Stimulated activated CD8-positive, alpha-beta memory T cell treated with anti-CD3 and anti-CD28 coated beads, Interleukin-2, amount 100 ng/mL, for 1 hour (primary cell): ENCODE results near the gene FOXO3.

Source experiments
- DNase-seq, 2 donors: peaks; one replicate each; pipeline ENCODE4 v3.0.0-alpha.2; 2020; ENCODE audit warnings: low read depth in 2 of 2

Gene FOXO3

DNA sequence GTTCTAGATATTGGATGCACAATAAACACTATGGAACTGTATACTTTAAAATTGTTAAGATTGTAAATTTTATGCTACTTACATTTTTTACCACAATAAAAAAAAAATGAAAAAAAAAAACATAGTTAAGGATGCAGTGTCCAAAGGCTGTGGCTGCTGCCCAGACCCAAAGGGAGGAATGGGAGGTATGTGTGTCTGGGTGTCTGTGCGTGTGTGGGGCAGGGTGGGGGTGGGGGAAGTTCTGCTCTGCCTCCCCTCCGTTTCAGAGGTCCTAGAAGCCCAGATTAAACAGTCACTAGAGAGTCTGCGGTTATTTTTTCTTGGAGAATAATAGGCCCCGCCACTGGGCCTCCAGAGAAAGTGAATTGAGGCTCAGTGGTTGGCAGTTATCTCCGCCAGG is 151.1 kb downstream of the FOXO3 start:
- no peak for DNase-seq

DNA sequence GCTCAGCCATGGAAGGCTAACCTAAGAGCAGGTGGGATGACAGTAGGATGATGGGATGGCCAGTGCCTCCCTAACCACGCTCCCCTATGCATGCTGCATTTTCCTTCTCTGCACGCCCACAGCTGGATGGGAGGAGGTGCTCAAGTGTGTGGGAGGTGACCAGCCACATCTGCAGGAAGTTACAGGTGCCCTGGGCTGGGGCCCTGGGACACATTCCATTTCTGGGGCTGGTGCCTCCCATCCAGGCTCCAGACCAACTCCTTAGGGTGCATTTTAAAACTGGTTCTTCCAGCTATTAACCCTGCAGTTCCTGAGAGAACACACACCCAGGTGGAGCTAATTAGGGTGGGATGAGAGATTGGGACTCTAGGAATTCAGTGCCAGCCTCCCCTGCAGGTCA is 152.2 kb downstream of the FOXO3 start:
- no peak for DNase-seq

DNA sequence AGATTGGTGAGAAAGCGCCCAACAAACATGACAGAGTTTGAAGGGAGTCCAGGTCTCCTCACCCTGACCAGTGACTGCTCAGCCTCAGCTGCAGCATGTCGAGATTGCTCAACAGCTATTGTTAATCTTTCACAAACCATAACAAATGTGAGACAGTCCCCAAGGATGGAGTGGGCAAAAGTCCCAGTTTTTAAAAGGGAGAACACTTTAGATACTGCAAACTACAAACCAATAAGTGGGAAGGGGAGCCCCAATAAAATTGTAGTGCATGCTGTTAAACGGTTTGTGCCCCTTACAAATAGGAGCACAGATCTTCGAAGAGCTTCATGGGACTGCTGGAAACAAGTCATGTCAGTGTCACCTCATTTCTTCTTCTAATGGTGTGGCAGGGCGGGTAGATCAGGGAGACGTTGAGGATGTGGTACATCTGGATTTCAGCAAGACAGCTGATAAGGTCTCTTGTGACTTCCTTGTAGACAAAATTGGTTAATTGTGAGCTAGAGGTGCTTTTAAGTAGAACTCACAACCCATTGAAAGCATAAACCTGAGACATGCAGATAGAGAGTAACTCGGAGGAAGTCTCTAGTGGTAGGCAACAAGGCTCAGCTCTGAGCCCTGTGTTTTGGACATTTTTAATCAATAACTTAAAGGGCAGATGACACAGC is 153.5 kb downstream of the FOXO3 start:
- DNase-seq = no peak

DNA sequence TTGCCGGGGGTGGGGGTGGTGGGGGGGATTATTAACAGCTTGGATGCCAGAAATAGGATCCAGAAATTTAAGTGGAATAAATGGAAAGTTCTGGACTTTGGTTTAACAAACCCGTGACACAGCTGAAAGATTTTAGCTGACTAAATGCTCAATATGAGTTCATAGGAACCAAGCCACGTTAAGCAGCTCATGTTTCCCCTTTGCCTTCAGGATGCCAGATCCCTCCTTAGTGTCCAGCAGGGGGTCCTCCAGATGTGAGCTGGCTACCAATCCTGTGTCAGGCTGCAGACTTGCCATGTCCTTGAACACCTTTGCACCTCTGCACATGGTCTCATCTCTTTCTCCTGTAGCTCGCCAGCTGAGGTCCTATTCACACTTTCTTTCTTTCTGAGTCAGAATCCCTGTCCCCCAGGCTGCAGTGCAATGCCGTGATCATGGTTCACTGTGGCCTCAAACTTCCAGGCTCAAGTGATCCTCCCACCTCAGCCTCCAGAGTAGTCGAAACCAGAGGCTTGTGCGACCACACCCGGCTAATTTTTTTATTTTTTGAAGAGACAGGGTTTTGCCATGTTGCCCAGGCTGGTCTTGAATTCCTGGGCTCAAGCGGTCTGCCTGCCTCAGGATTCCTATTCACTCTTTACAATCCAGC is 154.2 kb downstream of the FOXO3 start:
- no peak for DNase-seq

DNA sequence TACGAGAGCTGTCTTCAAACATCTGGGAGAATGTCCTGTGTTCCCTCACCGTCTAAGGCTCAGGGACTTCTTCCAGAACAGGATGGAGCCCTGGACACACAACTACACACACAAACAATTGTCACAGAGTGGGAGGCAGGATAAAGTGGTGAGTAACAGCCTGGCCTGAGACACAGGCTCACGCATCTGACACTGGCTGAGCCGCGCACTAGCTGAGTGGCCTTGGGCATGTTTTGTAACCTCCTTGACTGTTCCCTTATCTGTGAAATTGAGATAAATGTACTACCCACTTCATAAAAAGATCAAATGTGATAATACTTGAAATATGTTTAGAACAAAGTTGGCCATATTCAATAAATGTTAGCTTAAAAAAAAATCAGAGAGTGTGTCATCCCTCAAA is 155.1 kb downstream of the FOXO3 start:
- no peak for DNase-seq

DNA sequence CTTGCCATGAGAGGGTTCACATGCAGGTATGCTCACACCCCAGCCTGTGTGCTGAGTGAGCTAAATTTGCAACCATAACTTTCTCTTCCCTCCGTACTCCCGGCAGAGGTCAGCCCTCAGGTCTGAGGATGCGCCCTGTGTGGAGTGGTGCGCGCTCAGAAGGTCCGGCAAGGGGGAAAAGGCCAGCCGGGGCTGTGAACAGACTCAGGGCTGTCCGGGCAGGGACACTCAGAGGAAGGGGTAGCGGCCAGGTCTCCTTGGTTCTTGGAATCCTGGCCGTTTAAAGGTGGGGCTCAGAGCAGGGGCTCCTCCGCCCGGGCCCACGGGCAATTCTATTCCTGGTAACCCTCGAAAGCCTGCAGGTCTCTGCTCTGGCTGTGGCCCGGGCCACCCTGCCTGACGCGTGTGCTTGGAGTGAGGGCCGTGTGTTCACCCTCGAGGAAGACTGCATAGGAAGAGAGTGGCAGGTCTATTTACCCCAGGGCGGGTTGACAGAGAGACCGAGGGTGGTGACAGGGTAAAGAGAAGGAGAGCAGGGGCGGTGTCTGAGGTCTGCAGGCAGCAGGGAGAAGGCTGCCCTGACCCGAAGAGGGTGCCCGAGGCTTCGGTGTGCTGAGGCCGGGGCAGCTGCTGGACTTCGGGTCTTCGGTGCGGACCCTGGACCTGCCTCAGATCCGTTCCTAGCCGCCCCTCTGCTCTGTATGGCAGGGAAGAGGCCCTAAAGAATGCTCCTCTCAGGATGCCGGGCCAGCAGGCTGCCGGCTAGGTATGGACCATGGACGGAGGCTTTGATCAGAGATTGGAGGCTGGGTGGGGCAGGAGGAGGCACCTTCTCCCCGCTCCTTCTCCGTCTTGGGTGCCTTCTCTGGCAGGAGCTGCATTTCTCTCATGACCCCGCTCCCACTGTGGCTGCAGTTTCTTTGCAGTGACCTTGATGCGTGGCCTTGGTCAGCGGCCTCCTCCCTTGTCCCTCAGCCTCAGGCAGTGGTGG is 156.4 kb downstream of the FOXO3 start:
- no peak for DNase-seq

DNA sequence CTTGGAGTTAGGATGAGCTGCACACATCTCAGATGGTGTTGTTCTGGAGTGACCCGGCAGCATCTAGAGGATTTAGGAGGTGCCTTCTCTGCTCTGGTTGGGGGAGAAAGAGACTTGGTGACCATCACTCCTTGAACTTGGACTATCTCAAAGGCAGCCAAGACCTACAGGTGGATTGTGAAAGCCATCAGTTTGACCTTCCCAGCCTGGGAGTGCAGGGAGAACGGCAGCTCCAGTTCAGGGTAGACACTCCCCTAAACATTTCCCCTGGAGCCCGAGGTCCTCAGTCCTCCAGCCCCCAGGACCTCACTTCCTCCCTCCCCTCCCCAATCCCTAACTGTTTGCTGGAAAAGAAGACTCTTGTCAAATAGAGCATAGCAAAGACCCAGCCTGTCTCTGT is 158.8 kb downstream of the FOXO3 start:
- DNase-seq = no peak

DNA sequence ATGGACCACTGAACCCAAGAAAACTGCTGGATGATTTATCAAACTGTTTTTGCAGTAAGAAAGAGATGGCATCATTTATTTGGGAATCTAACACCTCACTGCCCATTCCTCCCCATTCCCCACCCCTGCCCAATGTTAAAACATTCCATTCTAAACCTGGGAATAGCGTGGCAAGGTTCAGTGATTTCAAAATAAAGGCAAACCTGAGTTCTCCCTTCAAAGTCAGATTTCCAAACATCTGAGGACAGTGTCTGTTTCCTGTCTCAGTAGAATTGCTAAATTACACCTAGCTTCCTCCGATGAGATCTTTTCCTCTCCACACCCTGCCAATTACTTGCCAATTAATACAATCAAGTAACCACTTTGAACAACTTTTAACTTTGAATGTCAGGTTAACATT is 160.1 kb downstream of the FOXO3 start:
- no peak for DNase-seq

DNA sequence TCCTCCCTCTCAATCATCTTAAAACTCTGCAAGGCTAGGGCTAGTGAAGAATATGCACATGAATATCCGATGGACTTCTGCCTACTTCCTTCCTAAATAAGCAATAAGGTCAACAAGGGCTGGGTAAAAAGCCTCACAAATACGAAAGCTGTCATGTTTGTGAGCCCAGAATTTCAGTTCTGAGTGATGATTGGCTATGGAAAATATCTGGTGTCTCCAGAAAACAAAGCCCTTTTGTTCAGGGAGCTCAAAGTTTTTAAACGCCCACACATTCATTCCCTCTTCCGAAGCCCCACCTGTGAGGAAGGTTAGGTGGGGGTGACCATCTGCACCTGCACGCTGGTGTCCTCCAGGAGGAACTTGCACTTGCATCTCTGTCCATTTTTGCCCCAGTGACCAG is 160.6 kb downstream of the FOXO3 start:
- no peak for DNase-seq

DNA sequence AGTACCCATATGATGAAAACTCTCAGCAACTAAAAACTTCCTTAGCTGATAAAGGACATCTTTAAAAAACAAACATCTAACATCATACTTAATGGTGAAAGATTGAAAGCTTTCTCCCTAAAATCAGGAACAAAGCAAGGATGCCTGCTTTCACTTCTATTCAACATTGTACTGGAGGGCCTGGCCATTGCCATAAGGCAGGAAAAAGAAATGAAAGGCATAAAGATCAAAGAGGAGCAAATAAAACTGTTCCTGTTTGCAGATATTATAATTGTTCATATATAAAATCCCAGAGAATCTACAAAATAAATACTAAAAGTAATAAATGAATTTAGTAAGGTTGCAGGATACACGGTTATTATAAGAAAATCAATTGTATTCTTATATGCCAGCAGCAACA is 162.9 kb downstream of the FOXO3 start:
- DNase-seq = no peak

DNA sequence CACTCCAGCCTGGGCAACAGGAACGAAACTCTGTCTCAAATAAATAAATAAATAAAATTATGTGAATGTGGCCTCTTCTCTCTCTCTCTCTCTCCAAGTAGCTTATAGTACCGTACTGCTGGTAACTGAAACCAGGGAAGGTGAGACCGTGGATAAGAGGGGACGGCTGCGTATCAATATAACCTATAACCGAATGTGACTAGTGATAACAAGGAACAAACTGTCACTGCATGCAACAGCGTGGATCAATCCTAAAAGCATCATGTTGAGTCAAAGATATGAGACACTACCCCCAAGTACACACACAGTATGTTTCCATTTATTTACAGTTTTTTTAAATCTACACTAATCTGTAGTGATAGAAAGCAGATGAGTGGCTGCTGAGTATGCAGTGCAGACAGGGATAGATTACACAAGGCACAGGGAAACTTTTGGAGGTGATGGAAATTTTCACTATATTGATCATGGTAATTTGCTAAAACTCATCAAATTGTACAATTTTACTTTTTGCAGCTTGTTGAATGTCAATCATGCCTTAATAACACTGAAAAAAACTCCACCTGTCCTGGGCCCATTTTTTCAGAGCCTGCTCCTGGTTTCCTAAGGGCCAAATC is 166.1 kb downstream of the FOXO3 start:
- DNase-seq = no peak

DNA sequence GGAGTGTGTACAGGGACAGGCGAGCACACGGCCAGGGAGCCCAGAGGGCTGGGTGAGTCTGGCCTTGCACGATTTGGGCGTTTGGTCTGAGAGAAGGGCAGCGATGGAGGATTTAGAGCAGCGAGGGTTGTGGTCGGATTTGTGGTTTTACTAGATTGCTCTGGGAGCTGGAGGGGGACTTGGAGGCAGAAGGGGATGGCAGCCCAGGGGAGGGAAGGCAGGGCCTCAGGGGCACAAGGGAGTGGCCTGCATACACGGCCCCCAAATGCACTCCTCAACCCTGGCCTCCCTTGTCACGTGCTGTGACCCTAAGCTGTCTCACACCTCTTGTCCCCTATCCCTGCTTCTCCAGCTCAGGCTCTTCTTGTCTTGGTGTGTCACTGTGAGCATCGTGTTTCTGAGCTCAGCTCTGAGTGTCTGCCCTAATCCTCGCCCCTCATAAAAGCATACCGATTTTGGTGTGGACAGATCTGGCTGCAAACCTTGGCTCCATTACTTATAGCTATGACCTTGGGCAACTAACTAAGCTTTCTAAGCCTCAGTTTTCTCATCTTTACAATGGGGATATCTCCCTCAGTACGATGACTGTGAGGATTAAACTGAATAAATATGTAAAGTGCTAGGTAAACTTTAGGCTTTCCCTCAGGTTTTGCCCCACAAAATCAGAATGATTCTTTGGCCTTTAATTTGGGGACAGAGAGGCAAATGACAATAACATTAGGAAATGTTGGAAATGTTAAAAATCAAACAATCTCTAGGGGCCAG is 167.4 kb downstream of the FOXO3 start:
- no peak for DNase-seq

DNA sequence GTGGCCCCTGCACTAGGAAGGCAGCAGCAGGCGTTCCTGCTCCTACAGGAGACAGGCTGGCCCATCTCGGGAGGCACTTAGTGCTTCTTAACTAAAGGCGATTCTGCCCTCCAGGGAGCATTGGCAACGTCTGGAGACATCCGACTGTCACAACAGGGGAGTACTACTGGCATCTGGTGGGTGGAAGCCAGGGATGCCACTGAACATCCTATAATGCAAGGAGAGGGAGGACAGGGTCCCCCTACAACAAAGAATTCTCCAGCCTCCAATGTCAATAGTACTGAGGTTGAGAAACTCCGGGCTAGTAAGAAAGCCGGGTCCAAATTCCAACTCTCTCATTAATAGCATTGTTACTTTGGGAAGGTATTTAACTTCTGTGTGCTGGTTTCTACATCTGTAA is 168.1 kb downstream of the FOXO3 start:
- DNase-seq = no peak

DNA sequence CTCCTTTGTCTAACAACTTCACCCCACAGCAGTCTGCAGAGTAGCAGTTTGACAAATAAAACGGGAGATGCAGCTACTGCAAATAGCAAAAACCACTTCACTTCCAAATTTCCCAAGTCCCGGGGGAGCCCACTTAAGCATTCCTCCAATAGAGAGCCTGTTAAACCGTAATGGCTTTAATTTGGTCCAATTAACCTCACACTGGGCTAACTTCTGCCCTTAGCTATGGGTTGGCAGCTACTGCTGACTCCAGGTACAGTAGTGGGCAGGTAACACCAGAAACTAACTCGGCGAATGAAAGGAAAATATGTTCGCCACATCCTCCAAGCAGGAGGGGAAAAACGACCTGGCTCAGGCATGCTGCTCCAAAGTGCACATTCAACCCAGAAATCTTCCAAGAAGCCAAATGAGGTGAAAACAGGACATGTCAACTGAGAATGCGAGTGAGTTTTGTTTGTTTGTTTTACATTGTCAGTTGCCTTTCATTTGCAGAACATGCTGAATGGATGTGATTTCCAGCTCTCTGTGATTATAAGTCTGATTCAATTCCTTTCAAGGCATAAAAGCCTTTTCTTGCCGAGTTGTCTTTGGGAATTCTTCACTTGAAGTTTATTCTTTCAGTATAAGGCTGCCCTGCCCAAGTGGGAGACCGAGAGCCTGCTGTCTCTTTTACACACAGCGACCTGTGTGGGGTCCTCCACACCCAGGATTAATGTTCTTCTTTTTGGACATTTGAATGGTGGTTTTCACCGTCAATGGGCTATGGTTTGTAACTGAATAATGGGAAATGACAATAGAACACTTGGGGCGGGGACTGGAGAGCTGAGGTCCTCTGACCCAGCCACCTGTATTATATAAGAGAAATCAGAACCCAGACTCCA is 170.2 kb downstream of the FOXO3 start:
- DNase-seq = no peak

DNA sequence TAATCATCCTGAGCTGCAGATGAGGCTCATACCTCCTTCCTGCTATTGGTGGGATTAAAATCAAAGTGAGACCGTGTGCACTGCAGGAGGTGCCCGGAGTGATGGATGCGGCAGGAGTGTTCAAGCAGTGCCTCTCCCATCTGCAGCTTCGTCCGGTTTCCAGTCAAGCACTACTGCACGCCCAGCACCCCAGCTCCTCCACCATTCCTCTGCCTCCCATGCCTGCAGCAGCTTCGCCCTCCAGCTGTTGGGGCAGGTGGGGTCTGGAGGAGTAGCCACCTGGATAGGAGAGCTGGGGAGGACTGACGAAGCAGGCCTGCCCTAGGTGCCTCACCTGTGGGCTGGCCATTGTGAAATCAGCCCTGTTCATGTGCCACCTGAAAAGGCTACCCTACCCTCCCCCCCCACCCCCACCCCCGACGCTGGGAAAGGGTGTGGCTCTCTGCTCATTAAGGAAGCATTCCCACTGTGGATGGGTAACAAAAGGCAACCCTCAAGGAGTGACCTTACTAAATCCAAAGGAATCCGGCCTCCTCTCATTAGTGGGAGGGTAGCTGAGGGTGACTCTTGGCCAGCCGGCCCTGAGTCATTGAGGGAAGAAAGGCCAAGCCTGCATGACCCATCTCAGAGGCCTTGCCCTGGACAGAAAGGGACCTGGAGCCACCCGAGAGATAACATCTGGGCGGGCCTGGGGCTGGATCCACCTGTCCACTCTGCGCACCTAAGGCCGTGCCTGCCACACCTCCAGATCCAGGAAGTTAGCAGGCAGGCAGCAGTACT is 171.6 kb downstream of the FOXO3 start:
- no peak for DNase-seq

DNA sequence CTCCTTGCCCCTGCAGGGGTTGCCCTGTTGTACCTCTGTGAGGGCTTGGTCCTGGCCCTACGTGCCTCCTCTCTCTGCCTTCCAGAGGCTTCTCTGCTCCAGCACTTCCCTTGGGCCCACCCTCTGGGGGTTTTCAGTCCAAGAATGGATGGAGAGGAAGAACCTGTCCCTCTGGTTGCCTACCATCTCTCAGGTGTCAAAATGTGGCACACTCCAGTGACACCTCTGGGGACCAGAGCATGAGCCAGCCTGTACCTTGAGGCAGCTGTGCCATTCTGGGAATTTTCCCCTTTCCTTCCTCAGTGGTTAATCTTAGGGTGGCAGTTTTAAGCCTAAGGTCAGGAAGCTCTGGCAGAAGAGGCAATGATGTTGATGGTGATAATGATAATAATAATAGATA is 172.3 kb downstream of the FOXO3 start:
- DNase-seq = no peak

DNA sequence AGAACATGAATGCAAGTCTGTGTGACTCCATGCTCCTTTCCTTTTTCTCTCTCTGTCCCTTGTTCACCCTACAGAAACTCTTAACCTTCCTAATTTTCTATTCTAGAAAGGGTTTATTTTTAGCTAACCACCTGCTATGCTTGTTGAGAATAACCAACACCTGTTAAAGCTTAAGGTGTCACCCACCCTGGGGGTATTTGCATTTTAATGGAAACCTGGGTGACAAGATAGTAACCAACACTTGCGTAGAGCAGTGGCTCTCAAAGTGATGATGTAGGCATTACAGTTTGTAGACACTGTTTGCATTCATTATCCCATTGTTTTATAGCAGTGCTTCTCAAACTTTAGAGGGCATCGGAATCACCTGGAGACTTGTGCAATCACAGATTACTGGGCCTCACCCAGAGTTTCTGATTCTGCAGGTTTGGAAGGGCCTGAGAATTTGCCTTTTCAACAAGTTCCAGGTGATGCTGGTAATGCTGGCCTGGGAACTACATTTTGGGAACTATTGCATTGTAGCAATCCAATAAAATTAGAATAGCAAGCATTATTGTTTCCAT is 173.1 kb downstream of the FOXO3 start:
- DNase-seq = no peak
